CD4-positive, alpha-beta T cell treated with Interleukin-17A for 4 hours (primary cell): Measurements from ENCODE around the gene NVL.
"Not testable (repeated sequence)": the region's sequence is repeated elsewhere in the genome, so short reads cannot be mapped to it uniquely, and the experiment has no call there.

Source experiments
- DNase-seq: peaks from one replicate; pipeline ENCODE4 v3.0.0-alpha.2; 2020; ENCODE audit warnings: mixed read lengths

NVL gene

DNA sequence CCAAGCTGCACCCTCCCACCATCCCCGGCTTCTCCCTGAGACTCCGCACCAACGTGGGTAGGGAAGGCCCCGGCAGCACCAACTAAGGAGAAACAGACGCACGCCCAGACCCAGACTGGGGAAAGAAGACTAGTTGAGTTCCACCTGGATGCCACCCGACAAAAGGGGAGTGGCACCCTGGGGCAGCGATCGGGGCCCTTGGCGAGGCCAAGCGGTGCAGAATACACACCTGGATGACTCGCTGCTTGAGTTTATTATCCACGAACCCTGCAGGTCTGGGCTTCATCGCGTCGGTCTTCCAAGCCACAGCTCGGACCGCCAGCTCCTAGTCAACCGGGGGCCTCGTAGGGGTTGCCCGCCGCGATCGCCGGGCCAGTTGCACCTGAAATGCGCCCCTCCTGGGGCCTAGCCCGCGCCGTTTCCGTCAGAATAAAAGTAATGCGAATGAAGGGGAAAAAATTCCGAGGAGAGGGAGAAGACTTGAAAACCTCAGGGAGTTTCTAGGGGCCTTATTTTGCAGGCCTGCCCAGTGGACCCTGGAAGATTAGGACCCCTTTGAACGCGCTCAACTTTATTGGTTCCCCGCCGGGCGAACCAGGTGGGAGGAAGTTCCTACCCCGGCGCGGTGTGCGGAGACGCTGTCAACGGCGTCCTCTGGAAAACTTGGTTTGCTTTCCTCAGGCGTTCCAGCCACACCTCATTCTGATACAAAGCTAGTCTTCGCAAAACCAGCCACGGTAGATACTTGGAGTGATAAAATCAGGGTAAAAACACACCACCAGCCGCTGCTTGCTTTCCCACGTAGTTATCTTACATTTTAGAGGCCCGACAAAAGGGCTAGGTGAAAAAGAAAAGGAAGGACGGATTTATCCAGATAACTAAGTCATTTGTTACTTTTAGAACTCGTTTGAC is at the start of gene NVL:
NVL (minus strand) TSS at position 331 of the 912 bp plus-strand sequence; CDS start at position 286, 45 bp downstream.
- DNase-seq, result peak; percentile 83

DNA sequence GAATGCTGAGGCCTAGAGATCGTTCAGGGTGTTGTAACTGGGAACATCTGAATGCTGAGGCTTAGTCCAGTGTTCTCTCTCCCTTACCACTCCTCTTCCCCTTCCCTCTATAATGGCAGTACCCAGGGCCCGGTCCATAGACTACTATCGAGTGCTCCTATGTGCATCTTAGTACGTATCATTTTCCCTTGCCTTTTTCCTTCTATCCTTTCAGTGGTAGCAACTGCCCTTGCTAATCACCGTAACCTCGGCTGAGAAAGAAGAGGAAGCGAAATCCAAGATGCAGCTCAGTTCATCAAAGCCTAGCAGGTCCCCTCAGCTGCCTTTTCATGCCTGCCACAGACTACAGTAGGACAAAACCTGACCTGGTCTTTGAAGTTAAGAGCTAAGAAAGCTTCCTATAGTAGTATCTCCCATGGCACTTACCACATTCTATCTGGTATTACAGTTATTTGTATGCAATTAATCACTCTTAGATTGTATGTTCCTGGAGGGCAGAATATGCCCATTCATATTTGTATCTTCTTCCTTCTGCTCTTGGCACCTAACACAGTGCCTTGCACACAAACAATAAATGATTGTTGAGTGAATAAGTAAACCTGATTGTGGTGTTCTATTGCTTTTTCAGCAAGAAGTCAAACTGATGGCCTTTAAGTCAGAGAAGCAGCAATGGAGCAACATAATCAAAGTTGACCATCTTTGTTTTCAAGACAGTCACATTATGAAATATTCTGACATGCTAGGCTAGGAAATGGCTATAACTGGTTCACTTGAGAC is 49.1 kb upstream of the NVL start:
- DNase-seq, result peak; percentile 30

DNA sequence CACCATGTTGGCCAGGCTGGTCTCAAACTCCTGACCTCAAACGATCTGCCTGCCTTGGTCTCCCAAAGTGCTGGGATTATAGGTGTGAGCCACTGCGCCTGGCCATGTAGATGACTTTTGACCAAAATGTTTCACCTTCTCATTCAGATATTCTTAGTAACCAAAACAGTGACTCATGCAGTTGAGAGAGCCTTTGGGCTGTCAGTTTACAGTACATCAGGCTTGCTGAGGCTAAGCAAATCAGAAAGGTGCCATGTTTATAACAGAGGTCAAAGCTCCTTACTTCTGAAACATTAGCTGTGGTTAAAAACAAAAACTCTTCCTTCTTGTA is 47.7 kb upstream of the NVL start:
- DNase-seq, result peak; percentile 20

DNA sequence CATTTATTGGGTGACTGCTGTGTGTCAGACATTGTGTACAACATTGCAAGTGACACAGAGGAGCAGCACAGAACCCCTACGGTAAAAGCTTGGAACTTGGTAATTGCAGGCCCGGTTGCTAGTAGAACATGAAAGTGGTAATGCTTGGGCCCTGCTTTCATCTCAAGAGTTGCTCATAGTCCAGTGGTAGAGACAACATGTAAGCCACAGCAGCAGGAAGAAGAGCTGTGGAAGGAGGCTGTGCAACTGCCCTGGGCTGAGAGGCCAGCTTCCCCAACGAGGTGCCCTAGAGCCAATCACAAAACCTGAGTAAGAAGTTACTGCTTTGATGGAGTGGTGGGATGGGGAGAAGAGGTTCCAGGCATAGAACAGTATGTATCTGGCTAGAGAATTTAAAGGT is 45.1 kb upstream of the NVL start:
- no peak for DNase-seq

- DNase-seq, result no peak
Observed at GRCh38 chr1:224373008-224373590, 43.1 kb upstream of the NVL start.

DNA sequence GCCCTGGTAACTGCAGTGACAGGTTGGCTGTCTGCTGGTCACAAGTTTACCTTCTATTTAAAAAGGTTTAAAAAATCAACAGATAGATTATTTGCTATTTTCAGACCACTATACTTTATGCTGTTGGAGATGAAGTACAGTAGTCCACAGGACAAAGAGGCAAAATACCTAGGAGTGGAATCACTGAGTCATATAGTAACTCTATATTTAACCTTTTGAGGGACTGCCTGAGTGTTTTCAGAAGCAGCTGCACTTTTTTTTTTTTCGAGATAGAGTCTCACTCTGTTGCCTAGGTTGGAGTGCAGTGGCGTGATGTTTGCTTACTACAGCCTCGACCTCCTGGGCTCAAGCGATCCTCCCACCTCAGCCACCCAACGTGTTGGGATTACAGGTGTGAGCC is 38.4 kb upstream of the NVL start:
- DNase-seq, result no peak

DNA sequence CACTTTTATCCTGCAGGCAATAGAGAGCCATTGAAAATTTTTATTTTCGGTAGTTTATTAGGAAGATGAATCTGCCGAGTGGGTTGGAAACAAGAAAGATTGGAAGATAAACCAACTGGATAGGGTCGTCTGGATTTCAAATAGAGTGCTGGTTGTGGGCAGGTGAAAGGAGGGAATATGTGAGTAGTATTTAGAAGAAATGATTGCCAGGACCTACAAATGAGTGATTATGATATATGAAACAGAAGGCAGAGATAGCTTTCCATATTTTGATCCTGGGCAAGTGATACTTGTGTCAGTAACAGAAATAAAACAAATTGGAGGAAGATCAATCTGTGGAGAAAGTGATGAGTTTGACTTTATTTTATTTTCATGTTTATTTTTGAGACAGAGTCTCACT is 29.2 kb upstream of the NVL start:
- no peak for DNase-seq

GRCh38 chr1:224358237-224358636 is 28.3 kb upstream of the NVL start:
- DNase-seq, result no peak

DNA sequence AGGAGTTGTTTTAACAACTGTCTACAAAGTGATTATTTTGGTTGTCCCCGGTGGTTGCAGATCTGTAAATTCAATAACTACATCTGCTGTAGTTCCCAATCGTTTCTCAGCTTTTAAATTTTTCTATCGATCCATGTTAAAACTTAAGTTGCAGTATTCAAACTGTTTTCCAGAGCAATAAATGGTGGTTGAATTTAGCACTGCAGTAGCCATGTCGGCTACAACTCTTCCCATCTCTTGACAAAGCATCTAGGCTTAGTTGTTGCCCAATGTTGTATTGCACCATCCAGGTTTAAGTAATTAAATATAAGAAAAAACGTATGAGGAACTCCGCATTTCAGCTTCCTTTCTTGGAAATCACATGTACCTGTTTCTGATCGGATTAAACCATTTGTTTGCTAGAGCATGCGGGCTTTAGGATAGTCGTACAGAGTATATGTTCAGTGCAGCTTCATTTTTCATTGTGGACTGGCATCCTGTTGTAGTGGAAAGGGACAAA is 27.7 kb upstream of the NVL start:
- DNase-seq, result no peak

- peak; percentile 92 for DNase-seq
Observed at GRCh38 chr1:224356685-224357625, 27.0 kb upstream of the NVL start, which contains the start of gene CNIH4. Gene CNIH4, plus strand, starts transcription at chr1:224356879. Its CDS starts 46 bp downstream, at chr1:224356925.

DNA sequence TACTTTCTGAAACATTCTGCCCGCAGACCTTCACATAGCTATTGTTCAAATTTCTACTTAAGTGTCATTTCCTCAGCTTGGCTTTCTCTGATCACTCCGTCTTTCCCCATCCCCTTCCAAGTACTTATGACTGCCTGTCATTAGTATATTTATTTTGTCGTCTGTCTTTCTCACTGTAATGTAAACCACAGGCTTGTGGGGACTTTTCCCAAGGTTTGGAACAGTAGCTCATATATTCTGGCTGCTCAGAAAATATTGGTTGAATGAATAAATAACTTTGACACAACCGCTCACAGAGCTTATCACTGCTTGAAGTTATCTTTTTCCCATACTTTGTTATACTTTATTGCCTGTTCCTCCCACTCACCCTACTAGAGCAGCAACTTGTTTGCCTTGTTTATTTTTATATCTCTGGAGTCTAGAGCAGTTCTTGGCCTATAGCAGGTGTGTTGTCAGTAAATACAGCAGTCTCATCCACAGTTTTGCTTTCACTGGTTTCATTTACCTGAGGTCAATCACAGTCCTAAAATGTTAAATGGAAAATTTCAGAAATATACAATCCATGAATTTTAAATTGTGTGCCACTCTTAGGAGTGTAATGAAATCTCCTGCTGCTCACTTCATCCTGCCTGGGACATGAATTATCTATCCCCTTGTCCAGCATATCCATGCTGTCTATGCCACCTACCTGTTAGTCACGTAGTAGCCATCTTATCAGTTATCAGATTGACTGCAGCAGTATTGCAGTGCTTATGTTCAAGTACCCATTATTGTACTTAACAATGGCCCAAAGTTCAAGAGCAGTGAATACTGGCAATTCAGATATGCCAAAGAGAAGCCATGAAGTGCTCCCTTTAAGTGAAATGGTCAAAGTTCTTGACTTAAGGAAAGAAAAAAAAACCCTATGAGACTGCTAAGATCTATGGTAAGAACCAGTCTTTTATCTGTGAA is 24.3 kb upstream of the NVL start:
- DNase-seq, result no peak

DNA sequence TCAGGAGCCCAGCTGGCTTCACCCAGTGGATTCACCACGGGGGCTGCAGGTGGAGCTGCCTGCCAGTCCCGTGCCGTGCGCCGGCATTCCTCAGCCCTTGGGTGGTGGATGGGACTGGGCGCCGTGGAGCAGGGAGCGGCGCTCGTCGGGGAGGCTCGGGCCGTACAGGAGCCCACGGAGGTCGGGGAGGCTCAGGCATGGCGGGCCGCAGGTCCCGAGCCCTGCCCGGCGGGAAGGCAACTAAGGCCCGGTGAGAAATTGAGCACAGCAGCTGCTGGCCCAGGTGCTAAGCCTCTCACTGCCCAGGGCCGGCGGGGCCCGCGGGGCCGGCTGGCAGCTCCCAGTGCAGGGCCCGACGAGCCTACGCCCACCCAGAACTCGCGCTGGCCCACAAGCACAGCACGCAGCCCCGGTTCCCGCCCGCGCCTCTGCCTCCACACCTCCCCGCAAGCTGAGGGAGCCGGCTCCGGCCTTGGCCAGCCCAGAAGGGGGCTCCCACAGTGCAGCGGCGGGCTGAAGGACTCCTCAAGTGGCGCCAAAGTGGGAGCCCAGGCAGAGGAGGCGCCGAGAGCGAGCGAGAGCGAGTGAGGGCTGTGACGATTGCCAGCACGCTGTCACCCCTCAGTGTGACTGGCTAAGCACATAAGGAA is 22.6 kb upstream of the NVL start:
- not testable (repeated sequence) for DNase-seq

GRCh38 chr1:224349716-224350115 is 19.7 kb upstream of the NVL start:
- DNase-seq, result not testable (repeated sequence)

DNA sequence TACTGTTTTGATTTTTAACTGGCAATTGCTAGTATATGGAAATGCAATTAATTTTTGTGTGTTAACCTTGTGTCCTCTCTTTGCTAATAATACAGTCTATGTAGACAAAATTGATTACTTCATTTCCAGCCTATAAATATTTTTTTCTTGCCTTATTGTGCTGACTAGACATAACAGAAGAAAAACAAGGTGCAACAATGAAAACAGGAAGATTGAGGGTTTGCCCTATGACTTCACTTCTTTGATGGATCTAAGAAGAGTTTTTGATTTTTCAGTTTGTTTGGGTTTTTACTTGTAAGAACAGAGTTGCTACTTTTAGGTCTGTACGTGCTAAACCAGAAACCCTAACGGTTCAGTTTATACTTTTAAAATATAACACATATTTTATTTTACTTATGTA is 18.2 kb upstream of the NVL start:
- no peak for DNase-seq

GRCh38 chr1:224343679-224344078 is 13.7 kb upstream of the NVL start:
- DNase-seq, result no peak

GRCh38 chr1:224340453-224341384 is 10.7 kb upstream of the NVL start:
- peak; percentile 68 for DNase-seq

- DNase-seq, result no peak
Observed at GRCh38 chr1:224339442-224340033, 9.6 kb upstream of the NVL start.

DNA sequence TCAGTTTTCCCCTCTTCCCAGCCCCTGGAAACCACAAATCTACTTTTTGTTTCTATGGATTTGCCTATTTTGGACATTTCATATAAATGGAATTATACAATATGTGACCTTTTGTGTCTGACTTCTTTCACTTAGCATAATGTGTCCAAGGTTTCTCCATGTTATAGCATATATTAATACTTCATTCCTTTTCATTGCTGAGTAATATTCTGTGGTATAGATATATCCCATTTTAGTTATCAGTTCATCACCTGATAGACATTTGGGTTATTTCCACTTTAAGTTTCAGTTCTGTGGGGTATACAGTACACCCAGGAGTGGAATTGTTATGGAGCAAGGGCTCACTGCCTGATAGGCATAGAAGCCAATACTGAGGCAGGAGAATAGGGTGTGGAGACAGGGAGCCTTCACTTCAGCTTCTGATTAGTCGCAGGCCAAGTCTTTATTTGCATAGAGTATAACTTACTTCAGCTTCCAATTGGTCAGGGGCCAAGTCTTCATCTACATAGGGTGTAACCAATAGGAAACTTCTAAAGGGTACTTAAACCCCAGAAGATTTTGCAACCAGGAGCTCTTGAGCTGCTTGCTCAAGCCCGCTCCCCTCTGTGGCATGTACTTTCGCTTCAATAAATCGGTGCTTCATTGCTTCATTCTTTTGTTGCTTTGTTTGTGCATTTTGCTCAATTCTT is 8.3 kb upstream of the NVL start:
- DNase-seq, result no peak
